GM23248 (cell line): ENCODE results near the gene TREM1. TPM values are rescaled to one million over a fixed set of nuclear protein-coding genes. Genes with fewer than 3 reads are reported as not detected.
"Not testable (repeated sequence)": the region's sequence is repeated elsewhere in the genome, so short reads cannot be mapped to it uniquely, and the experiment has no call there.

Experiments
- DNase-seq: peaks from one replicate; pipeline ENCODE4 v3.0.0-alpha.2; 2015
- H2AFZ ChIP-seq: fragments of 200-600 bp; sonication (generic); 2 replicates; pipeline ENCODE4 v1.6.1; 2016; ENCODE audit warnings: antibody characterized with exemption
- H3F3A ChIP-seq: fragments of 200-600 bp; sonication (generic); 2 replicates; pipeline ENCODE4 v1.6.1; 2016; ENCODE audit warnings: mild to moderate bottlenecking, antibody characterized with exemption, mixed run types; ENCODE audit not compliant: insufficient read depth
- H3K27ac ChIP-seq: fragments of 200-600 bp; sonication (generic); 2 replicates; pipeline ENCODE4 v1.5.1; 2016; ENCODE audit warnings: mild to moderate bottlenecking
- H3K27me3 ChIP-seq: fragments of 200-600 bp; sonication (generic); replicated peaks from 2 replicates; pipeline ENCODE4 v1.6.1; 2016; ENCODE audit warnings: mild to moderate bottlenecking; ENCODE audit not compliant: insufficient read depth
- H3K36me3 ChIP-seq: fragments of 200-600 bp; sonication (generic); 2 replicates; pipeline ENCODE4 v1.6.1; 2016; ENCODE audit warnings: low read depth, mild to moderate bottlenecking
- H3K4me1 ChIP-seq: fragments of 200-600 bp; sonication (generic); 2 replicates; pipeline ENCODE4 v1.6.1; 2016; ENCODE audit warnings: mild to moderate bottlenecking; ENCODE audit not compliant: insufficient read depth
- H3K4me2 ChIP-seq: fragments of 200-600 bp; sonication (generic); one replicate; pipeline ENCODE4 v1.6.1; 2016; ENCODE audit warnings: mild to moderate bottlenecking; ENCODE audit not compliant: unreplicated experiment
- H3K4me3 ChIP-seq: fragments of 200-600 bp; sonication (generic); 2 replicates; pipeline ENCODE4 v1.5.1; 2016; ENCODE audit warnings: mild to moderate bottlenecking
- H3K79me2 ChIP-seq: fragments of 200-600 bp; sonication (generic); 2 replicates; pipeline ENCODE4 v1.6.1; 2016; ENCODE audit warnings: mild to moderate bottlenecking; ENCODE audit not compliant: insufficient read depth
- H3K9ac ChIP-seq: fragments of 200-600 bp; sonication (generic); 2 replicates; pipeline ENCODE4 v1.6.1; 2016; ENCODE audit warnings: mild to moderate bottlenecking
- H3K9me2 ChIP-seq: fragments of 200-600 bp; sonication (generic); 2 replicates; pipeline ENCODE4 v1.6.1; 2016; ENCODE audit warnings: mixed run types, mild to moderate bottlenecking, moderate library complexity; ENCODE audit not compliant: insufficient read depth
- H3K9me3 ChIP-seq: fragments of 200-600 bp; sonication (generic); one replicate; pipeline ENCODE4 v1.6.1; 2017; ENCODE audit warnings: low read depth
- H4K20me1 ChIP-seq: fragments of 200-600 bp; sonication (generic); 2 replicates; pipeline ENCODE4 v1.6.0; 2016; ENCODE audit not compliant: insufficient read depth
- EZH2 ChIP-seq: fragments of 200-600 bp; sonication (generic); IDR thresholded peaks from 2 replicates; pipeline ENCODE4 v1.6.1; 2018; ENCODE audit warnings: antibody characterized with exemption, mild to moderate bottlenecking; ENCODE audit not compliant: insufficient read depth, poor library complexity, severe bottlenecking
- EZH2phosphoT487 ChIP-seq: fragments of 200-600 bp; sonication (generic); IDR thresholded peaks from 2 replicates; pipeline ENCODE4 v1.6.1; 2018; ENCODE audit warnings: antibody characterized with exemption, moderate library complexity, mild to moderate bottlenecking, low read depth; ENCODE audit not compliant: insufficient read depth
- WGBS, 2 experiments: methylation state at CpG; one replicate each; pipeline ENCODE4 v1.1.6; 2015 to 2017; ENCODE audit warnings: low lambda C conversion rate in 2 of 2, low coverage in 1 of 2; ENCODE audit errors: missing lambda C conversion rate in 2 of 2; 5-methylcytosine and 5-hydroxymethylcytosine counted together
- in situ Hi-C: fragments of 300-500 bp; cut with MboI; formaldehyde crosslinking; loops from 2 replicates; pipeline ENCODE4 v1.15.0; 2020
- polyA plus RNA-seq: library from polyadenylated mRNA; unstranded; fragments of >200 nt; fragmentation: Nextera tagmentation; extraction: Ambion mirVana; gene quantifications from 2 replicates; pipeline ENCODE4 v1.2.1, GENCODE V29; 2016
- total RNA-seq: library from RNA; depleted of rRNA; stranded (reverse); fragments of >200 nt; shearing (Covaris generic); gene quantifications from 2 replicates; pipeline ENCODE4 v1.2.3, GENCODE V29; 2014

The TREM1 gene
- total and polyA plus RNA-seq, 2 experiments from 2014 or later, result not detected

DNA sequence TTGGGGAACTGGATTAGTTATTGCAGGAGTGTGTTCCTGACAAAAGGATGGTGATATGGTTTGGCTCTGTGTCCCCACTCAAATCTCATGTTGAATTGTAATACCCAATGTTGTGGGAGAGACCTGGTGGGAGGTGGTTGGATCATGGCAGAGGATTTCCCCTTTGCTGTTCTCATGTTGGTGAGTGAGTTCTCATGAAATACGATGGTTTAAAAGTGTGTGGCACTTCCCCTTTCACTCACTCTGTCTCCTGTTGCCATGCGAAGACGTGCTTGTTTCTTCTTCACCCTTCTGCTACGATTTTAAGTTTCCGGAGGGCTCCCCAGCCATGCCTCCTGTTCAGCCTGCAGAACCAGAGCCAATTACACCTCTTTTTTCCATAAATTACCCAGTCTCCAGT is 16.2 kb upstream of the TREM1 start:
- in situ Hi-C loops, result no loop called here
- no peaks in the 10 kb centered on the region for H3K79me2 ChIP-seq

DNA sequence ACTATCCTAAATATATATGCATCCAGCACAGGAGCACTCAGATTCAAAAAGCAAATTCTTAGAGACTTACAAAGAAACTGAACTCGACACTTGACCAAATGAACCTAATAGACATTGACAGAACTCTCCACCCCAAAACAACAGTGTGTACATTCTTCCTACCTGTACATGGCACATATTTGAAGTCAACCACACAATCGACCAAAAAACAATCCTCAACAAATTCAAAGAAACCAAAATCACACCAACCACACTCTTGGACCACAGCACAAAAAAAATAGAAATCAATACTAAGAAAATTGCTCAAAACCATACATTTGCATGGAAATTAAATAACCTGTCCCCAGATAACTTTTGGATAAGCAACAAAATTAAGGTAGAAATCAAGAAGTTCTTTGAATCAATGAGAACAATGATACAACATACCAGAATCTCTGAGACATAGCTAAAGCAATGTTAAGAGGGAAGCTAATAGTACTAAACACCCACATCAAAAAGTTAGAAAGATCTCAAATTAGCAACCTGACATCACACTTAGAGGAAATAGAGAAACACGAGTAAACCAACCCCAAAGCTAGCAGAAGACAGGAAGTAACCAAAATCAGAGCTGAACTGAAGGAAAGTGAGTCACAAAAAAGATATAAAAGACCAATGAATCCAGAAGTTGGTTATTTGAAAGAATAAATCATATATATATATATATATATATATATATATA is 12.5 kb upstream of the TREM1 start:
- no peak for DNase-seq
- Histone ChIP-seq H3K79me2 (no peaks in the 10 kb centered on the region), H3K9ac (no peak overlapping the region), H3F3A (no peaks in the 10 kb centered on the region), H3K36me3 (no peaks in the 10 kb centered on the region), H3K4me1 (no peaks in the 10 kb centered on the region), H3K9me3 (no peaks in the 10 kb centered on the region), H3K27me3 (0 out of 2 replicates have a peak, but pooled peaks cover 2% of the 10 kb centered on the region), H3K4me3 (no peak overlapping the region), H4K20me1 (no peaks in the 10 kb centered on the region), H3K9me2 (no peaks in the 10 kb centered on the region), H3K4me2 (no peak overlapping the region), H3K27ac (no peak overlapping the region), H2AFZ (no peak overlapping the region)
- TF ChIP-seq EZH2phosphoT487, result no peak
- no peak for TF ChIP-seq EZH2
- WGBS, 2 experiments, result 16 to 19% methylated on average over 3 of the region's 3 CpGs
- in situ Hi-C loops, result no loop called here

More for the DNA sequence above, 16.2 kb upstream of the TREM1 start:
- H3K9me2 ChIP-seq, result no peaks in the 10 kb centered on the region
- 33 to 39% methylated on average over 5 of the region's 5 CpGs for WGBS, 2 experiments
- no peak overlapping the region for H2AFZ ChIP-seq
- no peak overlapping the region for H3K4me2 ChIP-seq
- H3K27me3 ChIP-seq, result 0 out of 2 replicates have a peak, but pooled peaks cover 13% of the 10 kb centered on the region
- no peak overlapping the region for H3K4me3 ChIP-seq
- no peak for DNase-seq
- no peak for TF ChIP-seq EZH2
- no peak for TF ChIP-seq EZH2phosphoT487
- no peak overlapping the region for H3K27ac ChIP-seq
- no peaks in the 10 kb centered on the region for H4K20me1 ChIP-seq
- no peaks in the 10 kb centered on the region for H3K4me1 ChIP-seq
- H3K9me3 ChIP-seq, result no peaks in the 10 kb centered on the region
- no peak overlapping the region for H3K9ac ChIP-seq
- H3F3A ChIP-seq, result no peaks in the 10 kb centered on the region
- no peaks in the 10 kb centered on the region for H3K36me3 ChIP-seq

DNA sequence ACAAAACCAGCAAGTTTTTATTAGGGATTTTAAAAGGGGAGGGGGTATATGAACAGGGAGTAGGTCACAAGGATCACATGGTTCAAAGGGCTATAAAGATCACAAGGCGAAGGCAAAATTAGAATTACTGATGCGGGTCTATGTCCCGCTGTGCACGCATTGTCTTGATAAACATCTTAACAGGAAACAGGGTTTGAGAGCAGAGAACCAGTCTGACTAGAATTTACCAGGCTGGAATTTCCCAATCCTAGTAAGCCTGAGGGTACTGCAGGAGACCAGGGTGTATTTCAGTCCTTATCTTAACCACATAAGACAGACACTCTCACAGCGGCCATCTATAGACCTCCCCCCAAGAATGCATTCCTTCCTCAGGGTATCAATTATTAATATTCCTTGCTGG is 10.8 kb upstream of the TREM1 start:
- H3K4me2 ChIP-seq, DNase-seq, H3F3A ChIP-seq, H2AFZ ChIP-seq, H3K4me1 ChIP-seq, H3K27me3 ChIP-seq, H3K79me2 ChIP-seq, H3K9ac ChIP-seq, H3K9me3 ChIP-seq, H3K27ac ChIP-seq, H4K20me1 ChIP-seq, H3K4me3 ChIP-seq, H3K9me2 ChIP-seq, H3K36me3 ChIP-seq, in situ Hi-C loops: not testable (repeated sequence)
- 64% methylated on average over 5 of the region's 5 CpGs for WGBS, 2 experiments

DNA sequence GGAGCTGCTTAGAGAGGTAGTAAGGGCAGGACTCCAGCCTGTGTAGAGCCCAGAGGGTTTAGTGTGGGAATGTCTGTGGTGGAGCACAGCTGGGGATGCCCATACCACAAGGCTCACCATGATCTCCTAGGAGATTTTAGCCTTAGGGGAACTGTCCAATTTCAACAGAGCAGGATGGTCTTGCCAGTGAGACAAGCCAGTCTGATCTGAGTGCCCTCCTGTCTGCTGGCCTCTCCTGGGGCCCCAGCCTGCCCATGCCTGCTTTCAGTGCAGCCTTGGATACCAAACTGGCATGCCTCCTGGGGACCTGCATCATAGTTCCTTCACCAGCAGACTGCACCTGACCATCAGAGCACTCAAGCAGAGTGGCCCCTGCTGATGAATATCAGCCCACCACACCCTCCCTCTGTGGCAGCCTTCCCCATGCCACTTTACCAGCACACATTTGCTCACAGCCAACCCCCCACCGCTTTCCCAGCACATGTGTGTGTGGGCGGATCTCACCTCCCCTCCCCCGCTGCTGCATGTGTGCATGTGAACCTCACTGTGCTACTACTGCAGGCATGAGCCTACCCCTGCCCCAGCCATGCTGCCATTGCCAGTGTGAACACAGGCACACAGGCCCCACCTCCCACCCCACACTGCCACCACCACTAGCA is 7.9 kb upstream of the TREM1 start:
- in situ Hi-C loops, result no loop called here
- Histone ChIP-seq H3F3A (no peaks in the 10 kb centered on the region), H3K4me2 (no peak overlapping the region), H3K36me3 (no peaks in the 10 kb centered on the region), H3K9me2 (no peaks in the 10 kb centered on the region), H4K20me1 (no peaks in the 10 kb centered on the region), H3K79me2 (no peaks in the 10 kb centered on the region), H3K9me3 (no peaks in the 10 kb centered on the region), H3K27me3 (no peaks in the 10 kb centered on the region), H3K4me1 (no peaks in the 10 kb centered on the region), H3K27ac (no peak overlapping the region), H3K9ac (no peak overlapping the region), H2AFZ (no peak overlapping the region), H3K4me3 (no peak overlapping the region)
- TF ChIP-seq EZH2phosphoT487 (no peak), EZH2 (no peak)
- 19 to 26% methylated on average over 3 of the region's 3 CpGs for WGBS, 2 experiments
- DNase-seq, result no peak
